ENCODE results near the gene ARSH.

ARSH gene

DNA sequence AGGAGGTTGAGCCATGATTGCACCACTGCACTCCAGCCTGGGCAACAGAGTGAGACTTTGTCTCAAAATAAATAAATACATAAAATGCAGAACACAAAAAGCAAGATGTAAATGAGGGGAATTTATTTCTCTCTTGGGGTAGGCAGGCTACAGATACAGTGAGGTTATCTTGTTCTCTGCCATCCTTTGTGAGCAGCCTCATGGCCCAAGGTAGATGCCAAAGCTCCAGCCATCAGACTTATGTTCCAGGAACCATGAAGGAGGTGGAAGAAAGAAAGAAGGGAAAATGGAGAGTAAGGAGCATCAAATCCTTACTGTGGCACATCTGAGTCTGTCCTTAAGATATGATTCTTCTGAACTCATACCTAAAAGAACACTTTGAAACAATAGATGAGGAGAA, 11.1 kb downstream of the ARSH start:
- no peak for TF ChIP-seq CTCF (IDR thresholded peaks at IDR 0.05; ENCODE audit: low read depth, low read length)
- no peak overlapping the region for H3K27ac ChIP-seq
- H3K9me3 ChIP-seq (ENCODE audit: severe bottlenecking), result peaks cover 3% of the 10 kb centered on the region
- H3K27me3 ChIP-seq (ENCODE audit: insufficient read depth, low read depth, severe bottlenecking), result peaks cover 4% of the 10 kb centered on the region
- H3K4me3 ChIP-seq (ENCODE audit: low read depth, low read length), result no peak overlapping the region
- DNase-seq, result no peak
- no peaks in the 10 kb centered on the region for H3K36me3 ChIP-seq

DNA sequence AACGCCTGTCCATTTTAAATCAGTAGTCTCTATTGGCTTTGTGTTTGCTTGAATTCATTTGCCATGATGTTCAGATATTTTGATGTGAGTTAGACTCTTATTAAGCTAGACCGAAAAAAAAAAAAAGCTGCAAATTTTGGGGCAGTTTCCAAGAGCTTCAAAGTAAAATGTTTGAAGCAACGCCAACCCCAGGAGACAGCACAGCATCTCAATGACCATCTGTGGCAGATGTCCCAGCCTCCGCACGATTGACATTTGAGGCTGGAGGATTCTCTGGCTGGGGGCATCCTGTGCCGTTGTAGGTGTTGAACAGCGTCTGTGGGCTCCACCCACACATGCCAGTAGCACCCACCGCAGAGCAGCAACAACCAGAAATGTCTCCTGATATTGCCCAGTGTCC, 17.8 kb downstream of the ARSH start:
- Histone ChIP-seq H3K27me3 (ENCODE audit: insufficient read depth, low read depth, severe bottlenecking) (peaks cover 4% of the 10 kb centered on the region), H3K4me3 (ENCODE audit: low read depth, low read length) (no peak overlapping the region), H3K36me3 (no peaks in the 10 kb centered on the region), H3K9me3 (ENCODE audit: severe bottlenecking) (no peaks in the 10 kb centered on the region), H3K27ac (no peak overlapping the region)
- TF ChIP-seq CTCF (IDR thresholded peaks at IDR 0.05; ENCODE audit: low read depth, low read length), result no peak
- DNase-seq, result no peak

DNA sequence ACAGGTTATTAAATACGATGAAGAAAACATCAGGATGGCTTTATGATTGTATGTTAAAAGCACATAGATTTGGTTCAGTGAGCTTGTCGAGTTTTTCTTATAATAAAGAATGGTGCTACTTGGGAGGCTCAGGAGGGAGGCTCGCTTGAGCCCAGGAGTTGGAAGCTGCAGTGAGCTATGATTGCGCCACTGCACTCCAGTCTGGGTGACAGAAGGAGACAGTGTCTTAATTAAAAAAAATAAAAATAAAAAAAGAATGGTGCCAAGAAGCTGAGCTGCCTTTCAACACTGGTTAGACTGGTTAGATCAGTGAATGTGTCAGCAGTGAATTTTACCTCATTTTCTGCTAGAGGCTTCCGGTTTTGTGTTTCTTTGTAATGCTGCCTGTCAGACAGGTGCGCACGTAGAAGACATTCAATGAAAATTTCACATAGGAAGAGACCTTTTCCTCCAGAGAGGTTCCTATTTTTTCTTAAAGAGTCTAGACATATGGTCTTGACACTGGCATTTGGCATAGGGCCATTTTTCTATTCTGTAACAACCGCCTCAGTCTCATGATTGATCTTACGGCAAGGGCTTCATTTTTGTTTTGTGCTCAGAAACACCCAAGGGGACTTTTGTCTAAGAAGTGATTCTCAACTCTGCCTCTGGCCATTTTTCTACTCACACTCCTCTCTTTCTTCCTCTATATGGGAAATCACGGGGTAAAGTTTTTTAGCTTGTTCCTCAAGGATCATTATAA, 19.9 kb downstream of the ARSH start:
- Histone ChIP-seq H3K27ac (no peak overlapping the region), H3K36me3 (no peaks in the 10 kb centered on the region), H3K27me3 (ENCODE audit: insufficient read depth, low read depth, severe bottlenecking) (peaks cover 10% of the 10 kb centered on the region), H3K4me3 (ENCODE audit: low read depth, low read length) (no peak overlapping the region), H3K9me3 (ENCODE audit: severe bottlenecking) (peaks cover 4% of the 10 kb centered on the region)
- no peak for TF ChIP-seq CTCF (IDR thresholded peaks at IDR 0.05; ENCODE audit: low read depth, low read length)
- no peak for DNase-seq

DNA sequence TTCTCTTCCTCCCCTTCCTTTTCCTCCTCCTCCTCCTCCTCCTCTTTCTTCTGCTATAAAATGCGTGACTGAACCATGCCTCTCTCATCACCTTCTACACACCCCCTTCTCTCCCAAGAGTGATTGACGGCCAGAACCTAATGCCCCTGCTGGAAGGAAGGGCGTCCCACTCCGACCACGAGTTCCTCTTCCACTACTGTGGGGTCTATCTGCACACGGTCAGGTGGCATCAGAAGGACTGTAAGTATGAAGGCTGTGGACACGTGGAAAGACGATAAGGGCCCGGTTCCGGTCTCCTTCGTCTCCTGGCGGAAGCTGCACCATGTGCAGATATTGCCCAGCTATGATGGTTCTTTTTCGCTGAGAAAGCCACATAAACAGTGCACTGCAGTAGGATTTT, 22.8 kb downstream of the ARSH start:
- Histone ChIP-seq H3K36me3 (no peaks in the 10 kb centered on the region), H3K4me3 (ENCODE audit: low read depth, low read length) (no peak overlapping the region), H3K9me3 (ENCODE audit: severe bottlenecking) (peaks cover 4% of the 10 kb centered on the region), H3K27ac (no peak overlapping the region), H3K27me3 (ENCODE audit: insufficient read depth, low read depth, severe bottlenecking) (peaks cover 10% of the 10 kb centered on the region)
- DNase-seq, result no peak
- no peak for TF ChIP-seq CTCF (IDR thresholded peaks at IDR 0.05; ENCODE audit: low read depth, low read length)

DNA sequence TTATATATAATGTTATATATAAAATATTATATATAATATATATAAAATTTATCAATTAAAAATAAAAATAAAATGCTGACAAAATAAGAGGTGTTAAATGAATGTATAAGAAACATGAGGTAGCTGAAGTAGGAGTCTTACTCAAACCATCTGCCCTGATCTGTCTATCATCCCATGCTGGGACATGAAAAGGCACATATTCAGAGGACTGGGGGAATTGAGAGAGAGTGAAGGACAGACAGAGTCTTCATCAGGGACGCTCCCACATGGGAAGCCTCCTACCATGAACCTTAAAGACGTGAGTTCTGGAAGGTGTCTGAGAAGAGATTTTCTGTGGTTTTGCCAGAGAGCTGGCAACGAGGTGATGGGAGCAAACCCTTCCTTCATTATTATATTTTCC, 30.9 kb downstream of the ARSH start:
- no peaks in the 10 kb centered on the region for H3K9me3 ChIP-seq (ENCODE audit: severe bottlenecking)
- no peak overlapping the region for H3K4me3 ChIP-seq (ENCODE audit: low read depth, low read length)
- no peaks in the 10 kb centered on the region for H3K36me3 ChIP-seq
- DNase-seq, result no peak
- TF ChIP-seq CTCF (IDR thresholded peaks at IDR 0.05; ENCODE audit: low read depth, low read length), result no peak
- no peak overlapping the region for H3K27ac ChIP-seq
- peaks cover 10% of the 10 kb centered on the region for H3K27me3 ChIP-seq (ENCODE audit: insufficient read depth, low read depth, severe bottlenecking)

GRCh38 chrX:3044196-3044595, 37.9 kb downstream of the ARSH start:
- H3K4me3 ChIP-seq (ENCODE audit: low read depth, low read length), result no peak overlapping the region
- H3K27me3 ChIP-seq (ENCODE audit: insufficient read depth, low read depth, severe bottlenecking), result peaks cover 21% of the 10 kb centered on the region
- no peak for DNase-seq
- H3K9me3 ChIP-seq (ENCODE audit: severe bottlenecking), result no peaks in the 10 kb centered on the region
- no peak overlapping the region for H3K27ac ChIP-seq
- TF ChIP-seq CTCF (IDR thresholded peaks at IDR 0.05; ENCODE audit: low read depth, low read length), result no peak
- no peaks in the 10 kb centered on the region for H3K36me3 ChIP-seq
